ENCODE results near the gene RAB34.

The RAB34 gene

DNA sequence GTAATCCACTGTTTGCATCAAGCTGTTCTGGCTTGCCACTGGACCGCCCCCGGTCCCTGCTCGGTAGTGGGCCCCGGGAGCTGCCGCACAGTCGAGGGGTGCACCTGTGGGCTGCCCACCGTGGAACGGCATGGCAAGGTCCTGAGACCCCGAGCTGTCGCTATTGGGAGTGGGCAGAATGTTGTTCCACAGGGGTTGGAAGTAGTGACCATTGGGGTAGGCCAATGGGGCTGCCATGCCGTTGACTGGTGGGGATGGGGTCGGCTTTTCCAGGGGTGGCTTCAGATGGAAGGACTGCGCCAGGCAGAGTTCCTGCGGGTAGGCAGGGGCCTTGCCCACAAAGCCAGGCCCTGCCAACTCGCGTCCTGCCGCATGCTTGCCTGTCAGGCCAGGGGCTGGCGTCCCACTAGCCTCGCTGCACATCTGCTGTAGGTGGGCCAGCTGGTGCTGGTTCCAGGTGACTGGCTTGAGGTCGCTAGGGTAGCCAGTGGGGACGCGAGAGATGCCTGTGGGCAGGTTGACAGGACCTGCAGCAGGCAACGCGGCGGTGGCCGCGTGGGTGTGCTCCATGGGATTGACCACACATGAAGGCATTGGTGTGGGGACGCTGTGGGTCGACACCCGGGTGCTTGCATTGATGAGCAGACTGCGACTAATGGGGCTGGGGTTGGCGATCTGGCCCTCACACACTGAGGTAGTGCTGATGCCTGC, 40.9 kb upstream of the RAB34 start:
- Histone ChIP-seq H3K79me1 (replicated peaks; ENCODE audit: low read length, poor library complexity, severe bottlenecking) (peaks cover 30% of the 10 kb centered on the region), H2BK5ac (ENCODE audit: low read depth, low read length, poor library complexity, severe bottlenecking) (no peak overlapping the region)
- 98% methylated on average over 32 of the region's 32 CpGs for WGBS

DNA sequence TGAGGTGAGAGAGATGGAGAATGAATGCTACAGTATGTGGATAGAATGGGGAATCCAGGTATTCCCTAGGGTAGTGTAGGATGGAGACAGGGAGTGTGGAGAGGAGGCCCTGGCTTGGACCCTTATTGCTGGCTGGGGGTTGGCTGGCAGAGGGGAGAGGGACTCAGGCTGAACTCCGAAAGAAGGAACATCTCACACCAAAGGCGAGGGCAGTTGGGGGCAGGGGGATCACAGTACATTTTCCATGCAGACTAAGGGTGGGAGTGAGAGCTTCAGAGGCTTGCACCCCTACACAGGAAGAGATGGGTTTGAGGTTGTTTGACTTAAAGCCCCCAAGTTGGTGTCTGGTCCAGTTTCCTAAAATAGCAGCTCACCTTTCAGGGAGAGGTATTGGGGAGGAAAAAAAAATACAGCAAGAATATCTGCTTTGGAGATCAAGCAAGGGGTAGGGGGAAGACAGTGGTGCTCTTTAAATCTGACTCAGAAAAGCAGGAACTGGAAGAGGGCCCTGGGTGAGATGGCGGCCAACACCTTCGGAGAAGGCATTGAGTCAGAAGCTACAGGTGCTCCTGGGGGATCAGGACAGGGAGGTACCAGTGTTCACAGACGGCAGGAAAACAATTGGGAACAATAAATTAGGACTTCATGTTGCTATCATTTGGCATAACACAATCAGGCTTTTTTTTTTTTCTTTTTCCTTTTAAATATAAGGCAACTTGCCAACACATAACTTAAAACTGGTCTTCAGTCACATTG, 38.6 kb upstream of the RAB34 start:
- Histone ChIP-seq H2BK5ac (ENCODE audit: low read depth, low read length, poor library complexity, severe bottlenecking) (no peak overlapping the region), H4K8ac (ENCODE audit: low read length) (no peak overlapping the region), H4K91ac (ENCODE audit: low read length) (no peak overlapping the region), H3K4me2 (ENCODE audit: low read length, poor library complexity, severe bottlenecking) (no peak overlapping the region), H3K79me1 (replicated peaks; ENCODE audit: low read length, poor library complexity, severe bottlenecking) (peaks cover 30% of the 10 kb centered on the region), H3K23ac (ENCODE audit: low read length in 2 of 2) (no peak overlapping the region), H3K9me3 (ENCODE audit: control insufficient read depth, low read length) (no peaks in the 10 kb centered on the region), H3K27ac (ENCODE audit: low read length, poor library complexity, severe bottlenecking) (no peak overlapping the region), H2BK15ac (ENCODE audit: low read depth, poor library complexity, severe bottlenecking) (no peak overlapping the region), H3K4me3 (ENCODE audit: insufficient read depth in 1 of 2, low read depth in 1 of 2, low read length in 2 of 2) (no peak overlapping the region), H3K4me1 (ENCODE audit: control insufficient read depth, insufficient read depth, low read depth, low read length) (peaks cover 16% of the 10 kb centered on the region), H2BK12ac (ENCODE audit: low read length in 2 of 2) (no peak overlapping the region), H3K4ac (ENCODE audit: low read depth in 1 of 2, low read length in 2 of 2) (no peak overlapping the region), H2AFZ (ENCODE audit: low read depth, low read length) (no peak overlapping the region), H3K18ac (ENCODE audit: low read depth in 1 of 2, low read length in 2 of 2) (no peak overlapping the region), H2AK5ac (ENCODE audit: low read length, severe bottlenecking) (no peak overlapping the region), H2BK120ac (ENCODE audit: low read depth, low read length) (no peak overlapping the region), H3K14ac (ENCODE audit: low read length in 2 of 2) (no peak overlapping the region), H3K9ac (ENCODE audit: low read length) (no peak overlapping the region), H3K27me3 (ENCODE audit: control insufficient read depth in 1 of 2, insufficient read depth in 1 of 2, low read length in 2 of 2) (no peaks in the 10 kb centered on the region), H3K36me3 (ENCODE audit: control insufficient read depth in 1 of 2, insufficient read depth in 2 of 2, low read depth in 1 of 2, low read length in 2 of 2) (peaks cover 42 to 58% of the 10 kb centered on the region in 2 experiments)
- no peak for DNase-seq
- WGBS, result 90% methylated on average over 4 of the region's 5 CpGs

More for the DNA sequence above, 40.9 kb upstream of the RAB34 start:
- Histone ChIP-seq H3K9ac (ENCODE audit: low read length) (no peak overlapping the region), H2BK15ac (ENCODE audit: low read depth, poor library complexity, severe bottlenecking) (no peak overlapping the region), H2AK5ac (ENCODE audit: low read length, severe bottlenecking) (no peak overlapping the region), H3K18ac (ENCODE audit: low read depth in 1 of 2, low read length in 2 of 2) (no peak overlapping the region), H4K8ac (ENCODE audit: low read length) (no peak overlapping the region), H3K4ac (ENCODE audit: low read depth in 1 of 2, low read length in 2 of 2) (no peak overlapping the region), H3K4me3 (ENCODE audit: insufficient read depth in 1 of 2, low read depth in 1 of 2, low read length in 2 of 2) (no peak overlapping the region), H2BK120ac (ENCODE audit: low read depth, low read length) (no peak overlapping the region), H2AFZ (ENCODE audit: low read depth, low read length) (no peak overlapping the region), H3K27me3 (ENCODE audit: control insufficient read depth in 1 of 2, insufficient read depth in 1 of 2, low read length in 2 of 2) (no peaks in the 10 kb centered on the region), H3K23ac (ENCODE audit: low read length in 2 of 2) (no peak overlapping the region), H3K14ac (ENCODE audit: low read length in 2 of 2) (no peak overlapping the region), H3K36me3 (ENCODE audit: control insufficient read depth in 1 of 2, insufficient read depth in 2 of 2, low read depth in 1 of 2, low read length in 2 of 2) (peaks cover 26 to 61% of the 10 kb centered on the region in 2 experiments), H2BK12ac (ENCODE audit: low read length in 2 of 2) (no peak overlapping the region), H3K9me3 (ENCODE audit: control insufficient read depth, low read length) (no peaks in the 10 kb centered on the region), H3K4me2 (ENCODE audit: low read length, poor library complexity, severe bottlenecking) (no peak overlapping the region), H4K91ac (ENCODE audit: low read length) (no peak overlapping the region), H3K27ac (ENCODE audit: low read length, poor library complexity, severe bottlenecking) (no peak overlapping the region), H3K4me1 (ENCODE audit: control insufficient read depth, insufficient read depth, low read depth, low read length) (peaks cover 20% of the 10 kb centered on the region)
- DNase-seq, result no peak

DNA sequence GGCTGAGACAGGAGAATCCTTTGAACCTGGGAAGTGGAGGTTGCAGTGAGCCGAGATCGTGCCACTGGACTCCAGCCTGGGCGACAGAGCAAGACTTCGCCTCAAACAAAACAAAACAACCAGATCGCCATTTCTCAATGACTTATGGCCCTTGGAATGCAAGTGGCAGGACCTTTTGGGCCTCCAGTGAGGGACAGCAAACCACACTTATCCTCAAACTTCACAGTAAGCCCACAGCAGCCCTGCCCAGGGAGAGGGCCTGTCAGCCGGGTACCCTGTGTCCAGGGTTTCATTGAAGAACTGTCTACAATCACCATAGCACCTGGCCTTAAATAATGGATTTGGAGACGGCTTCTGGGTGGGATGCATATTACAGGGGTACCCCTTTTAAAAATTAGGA, 37.8 kb upstream of the RAB34 start:
- H3K23ac ChIP-seq (ENCODE audit: low read length in 2 of 2), result no peak overlapping the region
- no peak overlapping the region for H3K9ac ChIP-seq (ENCODE audit: low read length)
- no peak overlapping the region for H2BK120ac ChIP-seq (ENCODE audit: low read depth, low read length)
- no peak overlapping the region for H3K4me3 ChIP-seq (ENCODE audit: insufficient read depth in 1 of 2, low read depth in 1 of 2, low read length in 2 of 2)
- no peak overlapping the region for H3K27ac ChIP-seq (ENCODE audit: low read length, poor library complexity, severe bottlenecking)
- no peak overlapping the region for H2BK15ac ChIP-seq (ENCODE audit: low read depth, poor library complexity, severe bottlenecking)
- no peak overlapping the region for H4K91ac ChIP-seq (ENCODE audit: low read length)
- H4K8ac ChIP-seq (ENCODE audit: low read length), result no peak overlapping the region
- no peak overlapping the region for H3K18ac ChIP-seq (ENCODE audit: low read depth in 1 of 2, low read length in 2 of 2)
- peaks cover 50 to 65% of the 10 kb centered on the region in 2 experiments for H3K36me3 ChIP-seq (ENCODE audit: control insufficient read depth in 1 of 2, insufficient read depth in 2 of 2, low read depth in 1 of 2, low read length in 2 of 2)
- no peaks in the 10 kb centered on the region for H3K9me3 ChIP-seq (ENCODE audit: control insufficient read depth, low read length)
- H3K27me3 ChIP-seq (ENCODE audit: control insufficient read depth in 1 of 2, insufficient read depth in 1 of 2, low read length in 2 of 2), result no peaks in the 10 kb centered on the region
- 29% methylated on average over 5 of the region's 7 CpGs for WGBS
- no peak overlapping the region for H2AFZ ChIP-seq (ENCODE audit: low read depth, low read length)
- H2BK12ac ChIP-seq (ENCODE audit: low read length in 2 of 2), result no peak overlapping the region
- peaks cover 33% of the 10 kb centered on the region for H3K79me1 ChIP-seq (replicated peaks; ENCODE audit: low read length, poor library complexity, severe bottlenecking)
- no peak overlapping the region for H2BK5ac ChIP-seq (ENCODE audit: low read depth, low read length, poor library complexity, severe bottlenecking)
- H3K4ac ChIP-seq (ENCODE audit: low read depth in 1 of 2, low read length in 2 of 2), result no peak overlapping the region
- H3K4me2 ChIP-seq (ENCODE audit: low read length, poor library complexity, severe bottlenecking), result peak overlapping the region; percentile 17
- peaks cover 11% of the 10 kb centered on the region for H3K4me1 ChIP-seq (ENCODE audit: control insufficient read depth, insufficient read depth, low read depth, low read length)
- DNase-seq, result peak; percentile 58
- H3K14ac ChIP-seq (ENCODE audit: low read length in 2 of 2), result no peak overlapping the region
- H2AK5ac ChIP-seq (ENCODE audit: low read length, severe bottlenecking), result no peak overlapping the region

DNA sequence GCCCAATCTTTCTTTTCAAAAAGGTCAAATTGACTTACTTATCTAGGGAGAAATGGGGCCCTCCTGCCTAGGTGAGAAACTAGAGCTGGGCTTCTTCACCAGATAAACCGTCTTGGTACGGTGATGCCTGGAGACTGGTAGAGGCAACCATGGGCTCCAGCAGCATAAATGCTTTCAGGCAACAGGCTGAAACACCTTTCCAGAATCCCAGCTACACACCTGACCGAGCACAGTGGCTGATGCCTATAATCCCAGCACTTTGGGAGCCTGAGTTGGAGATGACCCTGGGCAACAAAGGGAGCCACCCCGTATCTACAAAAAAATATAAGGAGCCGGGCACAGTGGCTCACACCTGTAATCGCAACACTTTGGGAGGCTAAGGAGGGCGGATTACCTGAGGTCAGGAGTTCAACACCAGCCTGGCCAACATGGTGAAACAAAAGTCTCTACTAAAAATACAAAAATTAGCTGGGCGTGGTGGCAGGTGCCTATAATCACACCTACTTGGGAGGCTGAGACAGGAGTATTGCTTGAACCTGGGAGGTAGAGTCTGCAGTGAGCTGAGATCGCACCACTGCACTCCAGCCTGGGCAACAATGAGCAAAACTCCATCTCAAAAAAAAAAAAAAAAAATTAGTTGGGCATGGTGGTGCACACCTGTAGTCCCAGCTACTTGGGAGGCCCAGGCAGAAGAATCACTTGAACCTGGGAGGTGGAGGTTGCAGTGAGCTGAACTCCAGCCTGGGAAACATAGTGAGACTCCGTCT, 34.1 kb upstream of the RAB34 start:
- Histone ChIP-seq H2BK5ac (ENCODE audit: low read depth, low read length, poor library complexity, severe bottlenecking) (no peak overlapping the region), H3K18ac (ENCODE audit: low read depth in 1 of 2, low read length in 2 of 2) (no peak overlapping the region), H3K27me3 (ENCODE audit: control insufficient read depth in 1 of 2, insufficient read depth in 1 of 2, low read length in 2 of 2) (no peaks in the 10 kb centered on the region), H2BK15ac (ENCODE audit: low read depth, poor library complexity, severe bottlenecking) (no peak overlapping the region), H4K8ac (ENCODE audit: low read length) (no peak overlapping the region), H3K27ac (ENCODE audit: low read length, poor library complexity, severe bottlenecking) (no peak overlapping the region), H3K4me1 (ENCODE audit: control insufficient read depth, insufficient read depth, low read depth, low read length) (peaks cover 37% of the 10 kb centered on the region), H3K4me2 (ENCODE audit: low read length, poor library complexity, severe bottlenecking) (no peak overlapping the region), H2AFZ (ENCODE audit: low read depth, low read length) (no peak overlapping the region), H3K14ac (ENCODE audit: low read length in 2 of 2) (no peak overlapping the region), H4K91ac (ENCODE audit: low read length) (no peak overlapping the region), H3K9ac (ENCODE audit: low read length) (no peak overlapping the region), H2BK120ac (ENCODE audit: low read depth, low read length) (no peak overlapping the region), H3K36me3 (ENCODE audit: control insufficient read depth in 1 of 2, insufficient read depth in 2 of 2, low read depth in 1 of 2, low read length in 2 of 2) (peaks cover 58 to 66% of the 10 kb centered on the region in 2 experiments), H2AK5ac (ENCODE audit: low read length, severe bottlenecking) (no peak overlapping the region), H3K23ac (ENCODE audit: low read length in 2 of 2) (no peak overlapping the region), H3K4ac (ENCODE audit: low read depth in 1 of 2, low read length in 2 of 2) (no peak overlapping the region), H3K4me3 (ENCODE audit: insufficient read depth in 1 of 2, low read depth in 1 of 2, low read length in 2 of 2) (no peak overlapping the region), H2BK12ac (ENCODE audit: low read length in 2 of 2) (no peak overlapping the region), H3K9me3 (ENCODE audit: control insufficient read depth, low read length) (no peaks in the 10 kb centered on the region), H3K79me1 (replicated peaks; ENCODE audit: low read length, poor library complexity, severe bottlenecking) (peaks cover 14% of the 10 kb centered on the region)
- WGBS, result 94% methylated on average over 9 of the region's 10 CpGs
- DNase-seq, result no peak
